Brain microvascular endothelial cell (primary cell): ENCODE results near the gene ACAP3.

Experiments
- DNase-seq: peaks from one replicate; pipeline ENCODE4 v3.0.0-alpha.2; 2020
- H3K27ac ChIP-seq: fragments of 250-450 bp; sonication (Bioruptor Pico); 2 replicates; pipeline ENCODE4 v1.5.1; 2020; ENCODE audit warnings: mild to moderate bottlenecking, moderate library complexity
- H3K27me3 ChIP-seq: fragments of 250-450 bp; sonication (Bioruptor Pico); replicated peaks from 2 replicates; pipeline ENCODE4 v1.5.1; 2020; ENCODE audit warnings: mild to moderate bottlenecking
- H3K36me3 ChIP-seq: fragments of 250-450 bp; sonication (Bioruptor Pico); replicated peaks from 2 replicates; pipeline ENCODE4 v1.5.1; 2020; ENCODE audit warnings: mild to moderate bottlenecking
- H3K4me3 ChIP-seq: 2 replicates; pipeline ENCODE4 v1.5.1; 2011; ENCODE audit warnings: low read depth, mild to moderate bottlenecking, control low read depth, low read length, moderate library complexity
- CTCF ChIP-seq: IDR thresholded peaks from 2 replicates; pipeline ENCODE4 v1.5.1; 2011; ENCODE audit warnings: low read depth, mild to moderate bottlenecking, moderate library complexity, low read length, control low read depth, inconsistent platforms; ENCODE audit errors: missing control alignments
- in situ Hi-C: cut with HindIII; loops from 2 replicates; pipeline ENCODE4 v1.10.0; 2017; ENCODE audit warnings: low sequenced_read_pairs, low pct_ligation_motif_present

Gene ACAP3

GRCh38 chr1:1345860-1346500 is 38.2 kb upstream of the ACAP3 start:
- in situ Hi-C loops: no loop called here
- H3K4me3 ChIP-seq: no peak overlapping the region
- TF ChIP-seq CTCF: no peak
- H3K27ac ChIP-seq: no peak overlapping the region
- peaks cover 8% of the 10 kb centered on the region for H3K36me3 ChIP-seq
- H3K27me3 ChIP-seq: no peaks in the 10 kb centered on the region
- DNase-seq: no peak

GRCh38 chr1:1345384-1345783 is 37.7 kb upstream of the ACAP3 start:
- no peak overlapping the region for H3K4me3 ChIP-seq
- no peak overlapping the region for H3K27ac ChIP-seq

GRCh38 chr1:1344655-1345361 is 37.1 kb upstream of the ACAP3 start:
- Histone ChIP-seq H3K36me3 (peaks cover 14% of the 10 kb centered on the region), H3K27ac (no peak overlapping the region), H3K4me3 (no peak overlapping the region), H3K27me3 (no peaks in the 10 kb centered on the region)
- DNase-seq: peak; percentile 64
- peak; percentile 77 for TF ChIP-seq CTCF
- in situ Hi-C loops: no loop called here

More at GRCh38 chr1:1345384-1345783, 37.7 kb upstream of the ACAP3 start:
- DNase-seq: no peak
- Histone ChIP-seq H3K27me3 (no peaks in the 10 kb centered on the region), H3K36me3 (peaks cover 10% of the 10 kb centered on the region)
- TF ChIP-seq CTCF: no peak
- in situ Hi-C loops: no loop called here

- Histone ChIP-seq H3K36me3 (peaks cover 17% of the 10 kb centered on the region), H3K27me3 (no peaks in the 10 kb centered on the region), H3K27ac (no peak overlapping the region), H3K4me3 (no peak overlapping the region)
- TF ChIP-seq CTCF: no peak
- DNase-seq: no peak
- in situ Hi-C loops: no loop called here
These were observed 36.2 kb upstream of the ACAP3 start for GRCh38 chr1:1343811-1344421.

GRCh38 chr1:1342584-1343115 is 34.9 kb upstream of the ACAP3 start:
- TF ChIP-seq CTCF: no peak
- Histone ChIP-seq H3K4me3 (no peak overlapping the region), H3K36me3 (peaks cover 25% of the 10 kb centered on the region), H3K27ac (no peak overlapping the region), H3K27me3 (no peaks in the 10 kb centered on the region)
- no peak for DNase-seq
- in situ Hi-C loops: no loop called here
